GM18519 (cell line): ENCODE measurements around the gene MLPH.

Experiments used
- ATAC-seq: cut with Tn5 transposase; IDR thresholded peaks from one replicate; pipeline ENCODE4 v1.9.1; 2021; ENCODE audit warnings: mild to moderate bottlenecking, moderate library complexity; ENCODE audit not compliant: unreplicated experiment, low FRiP score

Gene MLPH

GRCh38 chr2:237515621-237516275 lies 28.7 kb downstream of the MLPH start:
- ATAC-seq = no peak

DNA sequence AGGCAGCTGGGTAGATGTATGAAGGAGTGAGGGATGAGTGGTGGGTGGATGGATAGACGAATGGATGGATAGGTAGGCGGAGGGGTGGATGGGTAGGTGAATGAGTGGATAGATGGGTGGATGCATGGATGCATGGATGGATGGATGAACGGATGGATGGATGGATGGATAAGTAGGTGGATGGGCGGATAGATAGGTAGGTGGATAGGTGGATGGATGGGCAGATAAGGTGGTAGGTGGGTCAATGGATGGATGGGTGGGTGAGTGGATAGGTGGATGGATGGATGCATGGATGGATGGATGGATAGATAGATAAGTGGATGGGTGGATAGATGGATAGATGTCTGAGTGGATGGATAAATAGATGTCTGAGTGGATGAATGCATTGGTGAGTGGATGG lies 30.1 kb downstream of the MLPH start:
- ATAC-seq = no peak

DNA sequence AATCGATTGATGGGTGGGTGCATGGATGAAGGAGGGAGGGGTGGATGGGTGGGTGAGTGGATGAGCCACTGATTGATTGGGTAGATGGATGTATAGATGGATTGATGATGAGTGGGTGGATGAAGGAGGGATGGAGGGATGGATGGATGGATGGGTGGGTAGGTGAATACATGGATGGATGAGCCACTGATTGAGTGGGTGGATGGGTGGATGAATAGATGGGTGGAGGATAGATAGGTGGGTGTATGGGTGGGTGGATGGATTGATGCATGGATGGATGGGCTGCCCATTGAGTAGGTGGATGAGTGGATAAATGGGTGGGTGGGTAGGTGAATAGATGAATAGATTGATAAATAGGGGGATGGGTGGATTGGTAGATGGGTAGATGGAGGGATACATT lies 30.9 kb downstream of the MLPH start:
- ATAC-seq = no peak

GRCh38 chr2:237519506-237520245 lies 32.6 kb downstream of the MLPH start:
- ATAC-seq = no peak

GRCh38 chr2:237520290-237520689 lies 33.2 kb downstream of the MLPH start:
- no peak for ATAC-seq

DNA sequence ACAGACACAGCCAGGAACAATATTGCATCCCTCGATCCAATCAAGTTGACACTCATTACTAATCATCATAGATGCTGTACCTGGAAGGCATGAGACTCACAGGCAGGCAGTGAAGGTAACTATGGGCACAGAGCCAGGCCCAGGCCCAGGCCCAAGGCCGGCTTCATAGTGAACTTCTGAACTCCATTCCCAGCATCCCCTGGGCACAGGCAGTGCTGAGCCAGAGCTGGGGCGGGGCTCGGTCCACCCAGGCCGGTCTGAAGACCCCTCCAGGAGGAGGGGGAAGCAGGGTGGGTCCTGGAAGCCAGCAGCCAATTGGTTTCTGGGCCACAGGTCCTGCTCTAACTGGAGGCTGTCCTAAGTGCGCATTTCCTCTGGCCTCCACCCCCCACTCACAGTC lies 37.6 kb downstream of the MLPH start:
- no peak for ATAC-seq

GRCh38 chr2:237525559-237526157 lies 38.6 kb downstream of the MLPH start:
- ATAC-seq = no peak

DNA sequence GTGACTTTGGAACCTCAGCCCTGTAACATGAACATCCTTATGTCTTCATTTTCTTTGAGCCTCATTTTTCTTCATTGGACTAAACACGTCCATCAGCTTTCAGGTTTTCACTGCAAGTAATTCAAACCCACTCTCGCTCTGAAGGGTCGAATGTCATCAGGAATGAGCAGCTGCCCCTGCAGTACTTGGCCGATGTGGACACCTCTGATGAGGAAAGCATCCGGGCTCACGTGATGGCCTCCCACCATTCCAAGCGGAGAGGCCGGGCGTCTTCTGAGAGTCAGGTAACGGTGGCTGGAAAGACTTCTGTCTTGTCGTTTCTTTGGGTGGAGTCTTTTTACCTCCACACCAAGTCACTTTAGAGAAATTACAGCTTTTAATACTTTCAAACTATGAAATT lies 40.2 kb downstream of the MLPH start:
- ATAC-seq = no peak

GRCh38 chr2:237527766-237528165 lies 40.7 kb downstream of the MLPH start:
- ATAC-seq = no peak

- peak; percentile 75 for ATAC-seq
Measured at GRCh38 chr2:237529452-237530402, 42.7 kb downstream of the MLPH start.

DNA sequence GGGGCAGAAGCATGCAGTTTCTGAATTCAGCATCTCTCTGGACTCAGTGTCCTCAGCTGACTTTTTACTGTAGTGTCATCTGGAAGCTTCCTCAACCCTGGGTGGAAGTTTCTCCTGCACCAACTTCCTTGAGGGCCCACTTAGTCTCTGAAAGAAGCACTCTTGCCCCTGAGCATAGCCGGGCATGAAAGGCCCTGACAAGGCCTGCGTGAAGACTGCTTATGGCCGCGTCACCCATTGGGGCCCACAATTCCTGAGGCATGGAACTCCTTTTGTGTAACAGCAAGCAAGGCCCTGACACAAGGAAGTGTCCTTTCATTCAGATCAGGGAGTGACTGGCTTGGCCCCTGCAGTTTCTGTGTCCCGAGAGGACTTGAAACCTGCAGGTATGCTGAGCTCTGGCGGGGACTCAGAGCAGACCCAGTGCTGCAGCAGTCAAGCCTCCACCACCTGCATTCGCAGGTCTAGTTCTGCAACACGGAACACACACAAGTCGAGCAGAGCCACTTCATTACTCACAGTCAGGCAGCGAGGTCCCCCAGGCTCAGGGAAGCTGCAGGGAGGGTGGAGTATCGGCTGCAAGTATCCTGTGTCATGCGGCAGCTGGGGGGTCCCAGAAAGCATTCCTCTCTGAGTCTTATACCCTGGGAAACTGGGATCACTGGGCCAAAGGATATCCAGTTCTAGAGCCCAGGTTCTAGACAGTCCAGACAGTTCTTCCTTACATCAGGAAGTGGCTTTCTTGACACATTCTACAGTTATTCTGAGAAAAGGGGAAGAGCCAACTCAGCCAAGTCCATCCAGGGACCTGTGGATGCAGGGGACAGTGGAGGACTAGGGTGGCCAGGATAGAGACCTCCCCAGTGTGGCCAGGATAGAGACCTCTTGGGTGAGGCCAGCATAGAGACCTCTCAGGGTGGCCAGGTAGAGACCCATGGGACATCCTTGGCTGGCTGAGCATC lies 43.7 kb downstream of the MLPH start:
- ATAC-seq = no peak

- no peak for ATAC-seq
Measured at GRCh38 chr2:237532160-237532559, 45.1 kb downstream of the MLPH start.

- no peak for ATAC-seq
Measured at GRCh38 chr2:237533668-237534161, 46.7 kb downstream of the MLPH start.

GRCh38 chr2:237534380-237534779 lies 47.3 kb downstream of the MLPH start:
- no peak for ATAC-seq

DNA sequence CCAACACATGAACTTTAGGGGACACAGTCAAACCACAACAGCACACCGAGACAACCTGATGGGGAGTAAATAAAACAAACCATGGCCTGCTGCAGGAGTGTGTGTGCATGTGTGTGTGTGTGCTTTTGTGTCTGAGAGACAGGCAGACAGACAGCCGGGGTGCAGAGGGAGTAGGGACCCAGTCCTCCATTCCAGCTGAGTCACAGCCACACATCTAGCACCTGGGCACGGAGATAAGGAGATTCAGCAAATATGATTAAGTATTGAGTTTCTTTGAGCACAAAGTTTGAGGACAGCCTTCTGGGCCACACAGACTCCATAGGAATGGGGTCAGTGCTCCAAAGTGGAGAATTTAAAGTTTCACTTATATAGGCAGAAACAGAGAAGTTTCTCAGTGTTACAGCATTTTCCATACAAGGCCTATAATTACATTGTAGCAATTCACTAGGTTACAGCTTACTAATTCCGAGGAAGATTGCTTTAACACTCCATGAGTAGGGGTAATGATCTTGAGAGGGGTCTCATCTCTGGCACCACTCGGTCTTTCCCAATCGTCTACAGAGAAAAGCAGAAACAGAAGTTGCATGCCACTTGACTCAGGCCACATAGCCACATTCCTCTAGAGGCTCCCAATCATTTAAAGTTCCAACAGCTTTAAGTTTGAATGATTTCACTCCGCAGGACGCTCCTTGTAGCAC lies 48.5 kb downstream of the MLPH start:
- no peak for ATAC-seq

- ATAC-seq = no peak
Measured at GRCh38 chr2:237536083-237536415, 49.0 kb downstream of the MLPH start.

GRCh38 chr2:237536617-237537016 lies 49.6 kb downstream of the MLPH start:
- no peak for ATAC-seq

DNA sequence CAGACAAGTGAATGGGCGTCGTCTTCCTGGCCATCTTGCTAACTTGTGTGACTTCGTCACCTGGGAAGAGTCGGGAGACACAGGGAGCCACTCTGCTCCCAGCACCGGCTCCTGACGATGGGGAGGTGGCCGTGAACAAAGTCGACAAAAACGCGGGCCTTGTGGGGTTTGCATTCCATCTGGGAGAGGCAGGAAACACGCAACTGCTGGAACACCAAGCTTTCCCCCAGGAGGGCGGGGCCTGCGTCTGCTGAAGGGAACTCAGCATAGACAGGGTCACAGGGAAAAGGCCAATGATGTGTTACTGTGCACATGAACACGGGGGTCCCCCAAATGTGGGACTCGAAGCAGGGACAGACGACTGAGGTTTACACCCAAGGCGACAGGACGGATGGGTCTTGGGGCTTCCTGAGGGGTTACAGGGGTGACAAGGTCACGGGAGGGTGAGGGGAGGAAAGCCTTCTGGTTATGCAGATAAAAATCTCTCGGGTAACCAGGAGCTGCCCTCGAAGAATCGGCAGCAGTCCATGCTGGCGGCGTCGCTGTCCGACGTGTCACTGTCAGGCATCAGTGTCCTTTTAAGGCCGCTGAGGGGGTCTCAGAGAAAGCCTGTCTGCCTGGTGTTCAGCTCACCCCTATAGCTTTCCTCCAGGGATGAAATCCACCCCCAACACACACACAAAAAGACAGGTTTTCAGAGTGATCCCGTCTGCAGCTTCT lies 51.1 kb downstream of the MLPH start:
- no peak for ATAC-seq
